SJSA1 (cell line): ENCODE results near the gene CCL26. TPM values are rescaled to one million over a fixed set of nuclear protein-coding genes. Genes with fewer than 3 reads are reported as not detected.
A peak's percentile ranks its signal among the peaks of the same experiment; 100 is the strongest.
"Not testable (repeated sequence)": the region's sequence is repeated elsewhere in the genome, so short reads cannot be mapped to it uniquely, and the experiment has no call there.

Experiments
- DNase-seq, 2 experiments: peaks; one replicate each; pipeline ENCODE4 v3.0.0-alpha.2; 2015 to 2020; ENCODE audit warnings: low spot score in 2 of 2, low read depth in 1 of 2
- H3K27ac ChIP-seq: fragments of 250-450 bp; sonication (Bioruptor Pico); 2 replicates; pipeline ENCODE4 v1.5.1; 2020; ENCODE audit warnings: mild to moderate bottlenecking, moderate library complexity
- H3K27me3 ChIP-seq: fragments of 250-450 bp; sonication (Bioruptor Pico); replicated peaks from 2 replicates; pipeline ENCODE4 v1.5.1; 2020; ENCODE audit warnings: mild to moderate bottlenecking, moderate library complexity
- H3K36me3 ChIP-seq: fragments of 250-450 bp; sonication (Bioruptor Pico); 2 replicates; pipeline ENCODE4 v1.5.1; 2020; ENCODE audit warnings: mild to moderate bottlenecking
- H3K4me1 ChIP-seq: fragments of 250-450 bp; sonication (Bioruptor Pico); replicated peaks from 2 replicates; pipeline ENCODE4 v1.6.1; 2021; ENCODE audit warnings: mild to moderate bottlenecking
- H3K4me3 ChIP-seq: fragments of 250-450 bp; sonication (Bioruptor Pico); 2 replicates; pipeline ENCODE4 v1.5.1; 2020; ENCODE audit warnings: mild to moderate bottlenecking
- H3K9me3 ChIP-seq: fragments of 250-450 bp; sonication (Bioruptor Pico); replicated peaks from 2 replicates; pipeline ENCODE4 v1.5.1; 2020; ENCODE audit warnings: mild to moderate bottlenecking
- total RNA-seq: library from RNA; depleted of rRNA; stranded (reverse); fragments of >200 nt; shearing (Covaris generic); gene quantifications from 2 replicates; pipeline ENCODE4 v1.2.3, GENCODE V29; 2014

CCL26 gene
- total RNA-seq, 1 experiment from 2014 or later, result 15.1 TPM

GRCh38 chr7:75739796-75740672 lies 32.0 kb downstream of the CCL26 start:
- H3K4me3 ChIP-seq, result peak overlapping the region; percentile 94
- 0 out of 2 replicates have a peak, but pooled peaks cover 3% of the 10 kb centered on the region for H3K9me3 ChIP-seq
- no peaks in the 10 kb centered on the region for H3K36me3 ChIP-seq
- peak overlapping the region; percentile 63 for H3K27ac ChIP-seq
- DNase-seq, result no peak
- peaks cover 24% of the 10 kb centered on the region for H3K4me1 ChIP-seq
- no peaks in the 10 kb centered on the region for H3K27me3 ChIP-seq

- no peaks in the 10 kb centered on the region for H3K27me3 ChIP-seq
- peak overlapping the region; percentile 94 for H3K4me3 ChIP-seq
- peak; percentile 96 to 100 for DNase-seq
- 0 out of 2 replicates have a peak, but pooled peaks cover 3% of the 10 kb centered on the region for H3K9me3 ChIP-seq
- peaks cover 32% of the 10 kb centered on the region for H3K4me1 ChIP-seq
- peak overlapping the region; percentile 63 for H3K27ac ChIP-seq
- no peaks in the 10 kb centered on the region for H3K36me3 ChIP-seq
Observed at GRCh38 chr7:75738975-75739795, 32.8 kb downstream of the CCL26 start.

GRCh38 chr7:75738604-75738974 lies 33.4 kb downstream of the CCL26 start, which contains the start of gene HIP1:
Gene HIP1, minus strand, starts transcription at chr7:75738941. Its CDS starts 21 bp downstream, at chr7:75738920.
- peak in 1 of 2 experiments; percentile 70 for DNase-seq
- no peaks in the 10 kb centered on the region for H3K27me3 ChIP-seq
- H3K27ac ChIP-seq, result peak within 1 kb of the TSS; percentile 63
- H3K9me3 ChIP-seq, result 0 out of 2 replicates have a peak, but pooled peaks cover 3% of the 10 kb centered on the region
- no peaks in the 10 kb centered on the region for H3K36me3 ChIP-seq
- peak within 1 kb of the TSS; percentile 94 for H3K4me3 ChIP-seq
- peaks cover 35% of the 10 kb centered on the region for H3K4me1 ChIP-seq

GRCh38 chr7:75737856-75738603 lies 34.0 kb downstream of the CCL26 start:
- no peaks in the 10 kb centered on the region for H3K36me3 ChIP-seq
- H3K4me1 ChIP-seq, result peaks cover 36% of the 10 kb centered on the region
- 0 out of 2 replicates have a peak, but pooled peaks cover 3% of the 10 kb centered on the region for H3K9me3 ChIP-seq
- peak; percentile 42 to 45 for DNase-seq
- H3K27ac ChIP-seq, result peak overlapping the region; percentile 50
- H3K27me3 ChIP-seq, result no peaks in the 10 kb centered on the region
- peak overlapping the region; percentile 94 for H3K4me3 ChIP-seq

DNA sequence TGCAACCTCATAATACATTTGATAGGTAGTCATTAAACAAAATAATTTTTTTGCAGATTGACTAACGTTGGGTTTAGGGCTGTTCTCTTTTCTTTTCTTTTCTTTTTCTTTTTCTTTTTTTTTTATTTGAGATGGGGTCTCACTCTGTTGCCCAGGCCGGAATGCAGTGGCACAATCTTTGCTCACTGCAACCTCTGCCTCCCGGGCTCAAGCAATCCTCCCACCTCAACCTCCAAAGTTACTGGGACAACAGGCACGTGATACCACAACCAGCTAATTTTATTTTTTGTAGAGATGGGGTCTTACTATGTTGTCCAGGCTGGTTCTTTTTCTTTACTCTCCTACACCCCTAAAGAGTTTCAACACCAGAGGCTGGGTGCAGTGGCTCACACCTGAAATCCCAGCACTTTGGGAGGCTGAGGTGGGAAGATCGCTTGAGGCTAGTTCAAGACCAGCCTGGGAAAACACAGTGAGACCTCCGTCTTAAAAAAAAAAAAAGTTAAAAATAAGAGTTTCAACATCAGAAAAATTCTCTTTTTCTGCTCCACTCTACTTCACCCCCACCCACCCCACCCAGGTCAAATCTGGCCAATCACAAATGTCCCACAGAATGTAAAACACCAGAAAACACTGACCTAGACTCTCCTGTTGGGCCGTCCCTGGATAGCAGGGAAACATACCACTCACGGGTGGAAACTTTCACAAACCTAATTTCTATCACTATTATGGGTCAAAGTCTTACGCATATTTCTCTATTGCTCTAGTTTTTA lies 36.2 kb downstream of the CCL26 start:
- no peaks in the 10 kb centered on the region for H3K27me3 ChIP-seq
- H3K27ac ChIP-seq, result no peak overlapping the region
- no peak for DNase-seq
- no peaks in the 10 kb centered on the region for H3K36me3 ChIP-seq
- H3K4me1 ChIP-seq, result peaks cover 52% of the 10 kb centered on the region
- 0 out of 2 replicates have a peak, but pooled peaks cover 3% of the 10 kb centered on the region for H3K9me3 ChIP-seq
- H3K4me3 ChIP-seq, result no peak overlapping the region

GRCh38 chr7:75734586-75735458 lies 37.2 kb downstream of the CCL26 start:
- Histone ChIP-seq H3K27me3 (no peaks in the 10 kb centered on the region), H3K36me3 (no peaks in the 10 kb centered on the region), H3K4me3 (no peak overlapping the region), H3K4me1 (peaks cover 50% of the 10 kb centered on the region), H3K9me3 (0 out of 2 replicates have a peak, but pooled peaks cover 3% of the 10 kb centered on the region), H3K27ac (peak overlapping the region; percentile 42)
- peak; percentile 81 to 85 for DNase-seq

- Histone ChIP-seq H3K27ac (peak overlapping the region; percentile 89), H3K27me3 (no peaks in the 10 kb centered on the region), H3K4me1 (peaks cover 53% of the 10 kb centered on the region), H3K36me3 (no peaks in the 10 kb centered on the region), H3K9me3 (no peaks in the 10 kb centered on the region), H3K4me3 (no peak overlapping the region)
- DNase-seq, result peak; percentile 96 to 97
Observed at GRCh38 chr7:75732764-75733630, 39.0 kb downstream of the CCL26 start.

DNA sequence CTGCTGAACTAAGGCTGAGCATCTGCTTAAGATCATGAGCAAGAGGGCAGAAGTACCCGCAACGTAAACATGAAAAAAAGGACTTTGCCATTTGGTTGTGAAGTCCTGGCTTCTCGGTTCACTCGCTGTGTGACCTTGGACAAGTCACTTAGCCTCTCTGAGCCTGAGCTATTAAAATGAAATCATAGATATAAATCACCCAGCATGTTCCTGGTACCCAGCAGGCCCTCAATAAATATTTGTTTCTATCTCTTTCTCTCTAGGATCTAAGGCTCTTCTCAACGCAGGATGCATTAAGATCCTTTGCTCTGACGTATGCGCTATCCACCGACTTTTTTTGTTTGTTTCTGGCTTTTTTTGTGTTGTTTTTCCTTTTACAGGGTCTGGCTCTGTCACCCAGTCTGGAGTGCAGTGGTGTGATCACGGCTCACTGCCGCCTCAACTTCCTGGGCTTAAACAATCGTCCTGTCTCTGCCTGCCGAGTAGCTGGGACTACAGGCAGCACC lies 39.9 kb downstream of the CCL26 start:
- Histone ChIP-seq H3K27me3 (no peaks in the 10 kb centered on the region), H3K4me3 (no peak overlapping the region), H3K9me3 (no peaks in the 10 kb centered on the region), H3K27ac (peak overlapping the region; percentile 89), H3K4me1 (peaks cover 50% of the 10 kb centered on the region), H3K36me3 (no peaks in the 10 kb centered on the region)
- peak; percentile 66 to 74 for DNase-seq

DNA sequence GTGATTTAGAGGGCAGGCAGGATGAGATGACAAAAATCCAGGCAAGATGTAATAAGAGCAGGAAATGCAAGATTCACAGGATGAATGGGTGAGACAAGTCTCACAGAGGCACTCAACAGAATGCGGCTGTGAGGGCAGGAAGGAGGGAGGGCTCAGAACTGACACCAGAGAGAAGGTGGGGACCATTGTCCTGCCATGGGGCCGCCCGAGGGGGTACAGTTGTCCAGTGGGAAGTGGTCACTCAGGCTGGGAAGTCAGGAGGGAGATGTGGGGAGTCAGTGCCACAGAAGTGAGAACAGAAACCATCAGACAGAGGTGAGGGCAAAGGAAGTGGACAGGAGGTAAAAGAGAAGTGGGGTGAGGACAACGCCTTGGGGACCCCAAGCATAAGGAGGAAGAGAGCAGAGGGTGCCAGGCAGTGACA lies 42.1 kb downstream of the CCL26 start:
- H3K27ac ChIP-seq, result no peak overlapping the region
- peaks cover 46% of the 10 kb centered on the region for H3K4me1 ChIP-seq
- no peaks in the 10 kb centered on the region for H3K27me3 ChIP-seq
- H3K4me3 ChIP-seq, result no peak overlapping the region
- DNase-seq, result no peak
- no peaks in the 10 kb centered on the region for H3K36me3 ChIP-seq
- no peaks in the 10 kb centered on the region for H3K9me3 ChIP-seq

DNA sequence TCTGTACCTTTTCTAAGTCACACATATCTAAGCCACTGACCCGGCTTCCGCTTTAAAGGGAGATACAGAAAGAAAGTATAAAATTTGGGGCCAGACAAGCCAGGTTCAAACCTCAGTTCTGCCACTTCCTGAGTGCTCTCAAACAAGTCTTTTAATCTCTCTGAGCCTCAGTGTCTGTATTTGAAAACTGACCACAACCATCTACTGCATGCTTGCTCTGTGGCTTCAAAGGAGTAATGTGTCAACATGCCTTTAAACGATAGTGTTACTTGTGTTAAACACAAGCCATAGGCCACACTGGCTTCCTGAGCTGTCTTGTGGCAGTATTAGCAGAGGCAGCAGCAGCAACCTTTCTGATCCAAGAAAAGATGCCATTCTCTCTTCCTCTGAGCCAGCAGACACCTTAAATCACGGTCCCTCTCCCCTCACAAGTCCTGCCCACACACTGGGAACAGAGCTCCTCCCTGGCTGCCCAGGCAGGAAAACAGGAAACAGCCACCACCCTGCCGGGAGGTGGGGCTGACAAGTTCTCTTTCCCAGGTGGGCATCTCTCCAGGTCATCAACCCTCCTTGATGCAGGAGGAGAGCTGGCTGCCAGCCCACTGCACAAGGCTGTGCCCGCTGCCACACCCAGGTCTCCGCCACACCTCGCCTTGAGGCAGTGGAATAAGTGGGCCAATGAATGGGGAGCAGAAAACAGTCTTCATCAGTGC lies 44.0 kb downstream of the CCL26 start:
- H3K27ac ChIP-seq, result peak overlapping the region; percentile 4; the same call in 1 of the 2 replicates
- DNase-seq, result peak in 1 of 2 experiments; percentile 59

DNA sequence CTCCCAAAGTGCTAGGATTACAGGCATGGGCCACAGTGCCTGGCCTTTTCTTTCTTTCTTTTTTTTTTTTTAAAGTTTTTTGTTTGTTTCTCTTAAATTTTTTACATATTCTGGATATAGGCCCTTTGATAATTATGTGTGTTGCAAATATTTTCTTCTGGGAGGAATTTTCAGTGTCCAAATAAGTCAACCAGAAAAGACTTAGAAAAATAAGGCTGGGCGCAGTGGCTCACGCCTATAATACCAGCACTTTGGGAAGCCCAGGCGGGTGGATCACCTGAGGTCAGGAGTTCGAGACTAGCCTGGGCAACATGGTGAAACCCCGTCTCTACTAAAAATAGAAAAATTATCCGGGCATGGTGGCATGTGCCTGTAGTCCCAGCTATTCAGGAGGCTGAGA lies 44.7 kb downstream of the CCL26 start:
- peaks cover 22% of the 10 kb centered on the region for H3K4me1 ChIP-seq
- H3K9me3 ChIP-seq, DNase-seq, H3K4me3 ChIP-seq, H3K27ac ChIP-seq, H3K27me3 ChIP-seq, H3K36me3 ChIP-seq: not testable (repeated sequence)

More for the DNA sequence above, 44.0 kb downstream of the CCL26 start:
- H3K9me3 ChIP-seq, result no peaks in the 10 kb centered on the region
- H3K27me3 ChIP-seq, result no peaks in the 10 kb centered on the region
- H3K4me3 ChIP-seq, result no peak overlapping the region
- H3K4me1 ChIP-seq, result peaks cover 29% of the 10 kb centered on the region
- H3K36me3 ChIP-seq, result no peaks in the 10 kb centered on the region
